HG03039 (cell line): ENCODE measurements around the gene TP53I11.
A peak's percentile ranks its signal among the peaks of the same experiment; 100 is the strongest.

ENCODE experiments used
- ATAC-seq: cut with Tn5 transposase; IDR thresholded peaks from one replicate; pipeline ENCODE4 v1.9.1; 2021; ENCODE audit warnings: mild to moderate bottlenecking, moderate library complexity; ENCODE audit not compliant: unreplicated experiment

The TP53I11 gene

DNA sequence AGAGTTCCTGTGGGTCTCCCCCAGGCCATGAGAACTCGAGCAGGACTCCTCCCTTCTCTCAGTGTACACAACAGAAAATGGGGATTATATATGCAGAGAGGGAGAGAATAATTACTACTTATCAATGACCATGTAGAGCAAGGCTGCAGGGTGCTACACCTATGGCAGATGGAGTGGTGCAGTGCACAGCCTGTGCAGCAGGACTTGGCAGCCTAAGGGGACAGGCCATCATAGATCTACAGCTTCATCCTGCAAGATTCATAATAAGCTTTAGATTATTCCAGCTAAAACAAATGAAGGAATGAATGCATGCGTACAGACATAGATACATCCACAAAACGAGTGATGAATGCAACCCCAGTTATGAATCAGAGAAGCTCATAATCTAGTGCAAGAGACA, 8.4 kb upstream of the TP53I11 start:
- no peak for ATAC-seq

DNA sequence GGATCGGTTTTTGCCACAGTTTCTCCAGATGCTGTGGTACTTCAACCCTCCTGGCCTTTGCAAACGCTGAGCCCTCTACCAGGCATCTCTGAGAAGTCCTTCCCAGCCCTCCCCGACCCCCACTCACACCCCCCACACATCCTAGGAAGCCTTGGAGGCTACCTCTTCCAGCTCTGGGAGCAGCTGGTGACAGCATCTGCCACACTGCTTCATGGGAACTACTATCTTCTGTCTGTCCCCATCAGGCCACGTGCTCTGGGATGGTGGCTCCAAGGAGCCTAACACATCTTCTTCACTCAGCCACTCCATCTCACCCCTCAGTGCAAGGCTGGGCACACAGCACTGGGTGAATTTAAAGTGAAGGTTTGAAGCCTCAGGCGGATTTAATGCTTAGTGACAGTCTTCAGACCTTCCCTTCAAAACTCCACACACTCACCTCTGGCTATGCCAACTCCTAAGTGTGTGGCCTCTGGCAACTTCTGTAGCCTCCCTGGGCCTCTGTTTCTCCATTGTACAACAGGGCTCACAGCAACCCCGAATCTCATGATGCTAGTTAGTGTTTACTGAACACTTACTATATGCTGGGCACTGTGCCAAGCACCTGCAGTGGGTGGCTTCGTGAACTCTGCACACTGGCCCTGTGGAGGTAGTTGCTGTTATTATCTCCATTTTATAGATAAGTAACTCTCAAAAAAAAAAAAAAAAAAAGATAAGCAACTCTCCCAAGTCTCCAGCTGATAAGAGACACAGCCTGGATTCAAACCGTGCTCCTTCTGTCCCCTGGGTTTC, 7.3 kb upstream of the TP53I11 start:
- no peak for ATAC-seq

DNA sequence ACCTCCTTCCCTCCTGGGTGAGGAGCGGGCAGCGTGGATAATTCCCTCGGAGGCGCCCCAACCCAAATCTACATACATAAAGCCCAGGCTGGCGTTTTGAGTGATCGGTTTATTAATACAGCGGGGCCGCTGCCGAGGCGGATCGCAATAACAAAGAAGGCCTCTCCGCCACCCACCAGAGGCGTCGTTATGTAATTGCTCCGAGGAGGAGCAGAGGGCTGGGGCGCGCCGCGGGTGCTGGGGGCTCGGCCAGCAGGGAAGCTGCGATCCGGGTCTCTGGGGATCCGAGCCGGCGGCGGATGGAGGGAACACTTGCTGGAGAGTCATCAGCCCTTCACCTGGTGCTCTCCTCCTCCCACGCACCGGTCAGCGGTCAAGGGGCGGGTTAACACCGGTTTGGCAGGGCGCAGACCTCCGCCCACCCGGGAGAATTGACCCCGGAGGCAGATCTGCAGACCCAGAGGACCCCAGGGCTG, 6.4 kb upstream of the TP53I11 start:
- ATAC-seq, result no peak

DNA sequence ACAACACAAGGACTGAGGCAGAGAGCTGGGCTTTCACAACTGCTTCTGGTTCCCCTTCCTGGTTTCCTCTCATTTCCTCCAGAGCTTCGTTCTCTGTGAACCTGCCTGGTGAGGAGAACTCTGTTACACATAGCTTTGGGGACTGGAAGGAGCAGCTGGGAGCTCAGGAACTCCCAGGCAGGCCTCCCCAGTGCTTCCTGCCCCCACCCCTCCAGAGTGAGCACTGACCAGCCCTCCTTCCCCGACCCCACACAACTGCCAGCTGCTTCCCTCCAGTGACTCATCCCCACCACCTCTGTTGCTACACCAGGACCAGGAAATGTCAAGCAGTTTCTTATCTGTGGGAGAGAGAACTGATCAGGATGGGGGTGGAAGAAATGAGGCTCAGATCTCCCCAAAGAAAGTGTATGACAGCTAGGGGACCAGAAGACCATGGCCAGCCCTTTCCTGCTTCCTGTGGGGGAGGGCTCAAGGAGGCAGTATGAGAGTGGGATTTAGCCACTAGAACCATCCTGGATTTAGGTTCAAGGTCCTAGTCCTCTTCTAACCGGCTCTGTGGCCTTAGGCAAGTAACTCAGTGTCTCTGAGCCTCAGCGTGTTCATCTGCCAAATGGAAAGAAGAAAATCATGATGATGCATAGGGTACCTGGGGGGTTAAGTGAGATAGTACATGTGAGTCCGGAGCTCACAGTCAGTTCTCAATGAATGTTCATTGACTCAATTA, 4.5 kb upstream of the TP53I11 start:
- ATAC-seq, result no peak

DNA sequence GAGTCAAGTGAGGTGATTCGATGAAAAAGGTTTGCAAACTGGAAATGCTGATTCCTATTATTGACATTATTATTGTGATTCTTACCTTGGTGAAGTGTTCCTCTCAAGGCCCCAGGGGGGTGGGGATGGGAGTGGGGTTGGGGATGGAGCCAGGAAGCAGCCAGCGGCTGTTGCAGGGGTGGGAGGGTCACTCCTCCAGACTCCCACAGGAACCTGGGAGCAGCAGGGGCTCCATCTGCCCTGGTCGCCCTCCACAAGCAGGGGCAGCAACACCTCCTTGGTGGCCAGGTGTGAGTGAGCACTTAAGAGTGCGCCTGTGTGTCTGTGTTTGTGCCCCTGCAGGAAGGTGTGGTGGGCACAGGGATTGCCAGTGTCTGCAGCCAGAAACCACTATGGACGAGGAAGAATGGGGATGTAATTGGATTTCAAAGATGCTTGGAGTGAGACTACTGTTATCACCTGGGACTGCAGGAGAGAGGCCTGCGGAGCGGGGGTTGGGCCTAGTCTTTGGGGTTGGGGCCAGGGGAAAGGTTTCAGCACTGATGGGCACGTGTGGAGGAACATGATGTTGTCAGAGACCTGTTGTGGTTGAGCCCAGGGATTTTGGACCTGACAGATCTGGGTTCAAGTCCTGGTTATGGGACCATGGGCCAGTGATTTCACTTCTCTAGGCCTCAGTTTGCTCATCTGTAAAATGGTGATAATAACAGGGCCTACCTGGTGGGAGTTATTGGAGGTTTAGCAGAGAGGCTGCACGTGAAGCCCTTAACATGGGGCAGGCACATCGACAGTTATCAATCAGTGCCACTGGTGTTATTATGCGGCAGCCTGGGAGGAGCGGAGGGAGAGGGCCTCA, 3.6 kb upstream of the TP53I11 start:
- ATAC-seq, result no peak

DNA sequence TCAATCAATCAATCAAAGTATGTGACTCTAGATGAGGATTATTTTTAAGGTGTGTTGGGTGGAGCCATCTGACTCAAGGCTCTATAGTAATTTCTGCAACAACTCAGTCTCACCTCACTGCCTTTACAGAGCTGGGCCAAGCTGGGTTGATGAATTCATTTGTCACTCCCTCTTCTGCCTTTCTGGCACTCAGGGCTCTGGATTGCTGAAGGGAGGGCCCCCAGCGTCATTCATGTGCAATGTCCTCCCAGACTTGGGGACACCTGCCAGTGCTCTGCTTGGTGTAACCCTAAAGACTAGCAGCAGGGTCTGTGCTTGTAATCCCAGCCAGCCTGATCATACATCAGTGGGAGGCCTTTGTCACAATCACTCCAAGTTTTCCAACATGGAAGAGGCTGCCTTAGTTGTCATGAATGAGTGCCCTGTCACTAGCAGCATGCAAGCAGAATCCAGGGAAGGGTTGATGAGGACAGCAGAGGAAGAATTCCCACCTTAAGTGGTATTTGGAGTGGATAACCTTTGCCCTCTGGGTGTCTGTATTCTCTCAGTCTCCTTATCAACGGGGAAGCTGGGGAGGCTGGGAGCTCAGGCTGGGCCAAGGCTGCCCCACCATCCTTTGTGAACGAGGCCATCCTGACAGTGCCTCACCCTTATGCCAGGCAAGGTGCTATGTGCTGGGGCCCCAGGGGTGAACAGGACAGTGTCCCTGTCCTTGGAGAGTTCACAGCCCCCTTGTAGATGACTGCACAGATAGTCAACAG, 2.0 kb upstream of the TP53I11 start:
- no peak for ATAC-seq

DNA sequence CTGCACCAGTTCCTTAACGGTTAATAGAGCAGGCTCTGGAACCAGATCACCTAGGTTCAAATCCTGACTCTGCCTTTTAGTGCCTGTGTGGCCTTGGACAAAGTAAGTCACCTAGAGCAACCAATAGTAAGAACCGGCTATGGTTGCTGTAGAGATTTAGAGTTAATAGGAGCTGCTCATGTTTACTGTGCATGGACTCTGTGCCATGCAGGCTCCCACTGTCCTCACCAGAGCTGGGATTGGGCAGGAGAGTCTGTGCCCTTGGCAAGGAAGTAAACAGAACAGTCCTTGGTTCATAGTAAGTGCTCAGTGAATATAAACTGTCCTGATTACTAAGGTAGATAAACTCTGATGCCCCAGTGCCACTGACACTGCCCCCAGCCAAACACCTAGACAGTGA, 1.4 kb upstream of the TP53I11 start:
- no peak for ATAC-seq

DNA sequence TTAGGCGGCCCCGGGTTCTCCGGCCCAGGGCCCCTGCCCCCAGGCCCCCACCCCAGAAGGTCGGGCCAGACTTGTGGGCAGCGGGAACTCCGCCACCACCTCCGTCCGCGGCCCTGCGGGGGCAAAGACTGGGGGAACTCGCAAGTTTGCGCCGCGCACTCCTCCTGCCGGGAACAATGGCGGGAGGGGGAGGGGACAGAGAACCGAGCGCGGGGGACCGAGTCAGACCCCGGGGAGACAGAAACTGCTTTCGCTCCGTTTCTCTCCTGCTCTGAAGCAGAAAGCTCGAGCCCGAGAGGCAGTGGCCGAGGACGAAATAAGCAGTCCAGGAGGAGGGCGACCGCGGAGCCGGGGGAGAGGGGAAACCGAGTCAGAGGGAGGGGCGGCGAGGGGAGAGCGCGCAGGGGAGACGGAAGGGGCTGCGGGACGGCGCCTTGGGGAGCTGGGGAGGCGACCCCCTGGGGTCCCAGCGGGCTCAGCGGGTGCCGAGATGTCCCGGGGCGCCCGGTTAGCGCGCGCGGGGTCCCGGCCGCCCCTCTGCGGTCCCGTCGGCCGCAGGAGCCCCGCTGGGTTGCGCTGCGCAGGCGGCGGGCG, 555 bp downstream of the TP53I11 start:
- ATAC-seq, result no peak

DNA sequence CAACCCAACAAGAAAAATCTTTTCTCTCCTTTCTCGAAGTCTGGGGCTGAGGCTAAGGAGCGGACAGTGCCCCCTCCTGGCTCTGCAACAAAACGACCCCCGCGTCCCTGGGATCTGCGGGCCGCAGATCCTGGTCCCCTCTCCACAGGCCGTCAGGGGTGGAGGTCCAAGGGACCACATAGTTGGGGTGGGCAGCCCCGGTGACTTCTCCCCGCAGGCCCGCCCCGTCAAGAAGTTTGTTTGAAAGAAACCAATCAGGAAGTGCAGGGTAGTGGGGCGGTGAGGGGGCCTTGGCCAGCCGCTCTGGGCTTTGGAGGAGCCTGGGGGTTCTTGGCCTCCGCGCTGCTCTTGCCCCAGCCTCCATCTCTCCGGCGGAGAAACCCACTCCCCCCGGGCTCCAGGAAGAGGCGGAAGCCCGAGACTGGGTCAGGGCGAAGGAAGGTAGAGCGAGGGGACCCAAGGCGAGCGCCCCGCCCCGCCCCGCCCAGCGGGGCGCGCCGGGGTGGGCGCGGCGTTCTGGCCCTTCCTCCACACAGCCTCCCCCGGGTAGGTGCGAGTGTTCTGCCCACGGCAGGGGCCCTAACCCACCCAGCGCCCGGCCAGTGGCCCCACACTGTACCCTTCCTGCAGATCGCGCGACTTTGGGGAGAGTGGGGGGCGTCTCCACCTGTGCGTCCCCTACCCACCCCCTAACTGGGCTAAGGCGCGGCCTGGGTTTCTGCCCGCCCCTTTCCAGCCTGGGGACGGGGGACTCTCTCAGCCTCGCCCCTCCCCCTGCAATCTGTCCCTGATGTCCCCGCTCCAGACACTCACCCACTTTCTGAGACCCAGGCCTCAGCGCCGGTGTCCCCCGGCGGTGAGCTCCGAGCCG, 1.3 kb downstream of the TP53I11 start:
- no peak for ATAC-seq

DNA sequence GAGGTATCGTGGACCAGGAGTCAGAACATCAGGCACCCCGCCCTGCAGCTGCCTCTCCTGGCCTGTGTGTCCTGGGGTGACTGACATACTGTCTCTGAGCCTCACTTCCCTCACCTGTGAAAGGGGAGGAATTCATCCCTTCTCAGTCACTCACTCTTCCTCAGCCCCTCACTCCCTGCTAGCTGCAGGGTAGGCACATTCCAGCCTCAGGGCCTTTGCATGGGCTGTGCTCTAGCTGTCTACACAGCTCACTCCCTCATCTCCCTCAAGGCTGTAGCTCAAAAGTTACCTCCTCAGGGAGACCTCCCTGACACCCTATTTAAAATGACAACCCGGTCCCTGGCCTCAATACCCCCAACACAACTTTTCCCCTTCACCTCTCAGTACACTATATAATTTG, 2.5 kb downstream of the TP53I11 start:
- ATAC-seq, result no peak

DNA sequence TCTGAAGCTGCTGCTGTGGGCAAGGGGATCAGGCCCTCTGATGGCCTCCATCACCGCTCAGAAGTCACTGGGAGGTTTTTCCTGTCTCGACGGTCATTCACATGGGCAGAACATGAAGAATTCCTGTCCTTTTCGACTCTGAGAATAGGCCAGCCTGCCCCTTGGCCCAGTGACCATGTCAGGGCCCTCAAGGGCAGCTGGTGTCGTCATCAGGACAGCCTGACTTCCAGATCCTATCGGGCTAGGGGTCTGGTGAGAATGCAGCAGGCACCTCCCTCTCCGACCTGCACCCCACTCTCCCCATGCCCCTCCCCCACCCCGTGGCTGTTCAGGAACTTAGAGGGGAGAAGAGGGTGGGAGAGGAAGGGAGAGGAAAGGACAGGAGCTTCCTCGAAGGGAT, 3.6 kb downstream of the TP53I11 start:
- ATAC-seq, result no peak

DNA sequence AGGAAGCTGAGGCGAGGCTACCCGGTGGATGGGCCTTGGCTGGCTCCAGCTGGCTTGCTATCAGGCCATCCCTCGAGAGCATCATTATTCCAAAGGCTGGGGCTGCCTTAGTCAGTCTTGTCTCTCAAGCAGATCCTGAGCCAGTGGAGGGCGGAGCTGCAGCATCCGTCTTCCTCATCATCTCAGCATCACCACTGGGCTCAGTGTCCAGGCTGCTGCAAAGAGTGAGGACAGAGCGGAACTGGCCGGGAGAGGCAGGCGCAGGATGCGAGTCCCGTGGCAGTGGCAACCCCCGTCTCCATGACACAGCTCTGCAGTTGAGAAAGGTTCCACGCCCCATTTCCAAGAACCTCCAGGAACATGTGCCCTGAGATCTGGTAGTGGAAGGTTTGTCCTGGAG, 4.4 kb downstream of the TP53I11 start:
- ATAC-seq, result no peak

DNA sequence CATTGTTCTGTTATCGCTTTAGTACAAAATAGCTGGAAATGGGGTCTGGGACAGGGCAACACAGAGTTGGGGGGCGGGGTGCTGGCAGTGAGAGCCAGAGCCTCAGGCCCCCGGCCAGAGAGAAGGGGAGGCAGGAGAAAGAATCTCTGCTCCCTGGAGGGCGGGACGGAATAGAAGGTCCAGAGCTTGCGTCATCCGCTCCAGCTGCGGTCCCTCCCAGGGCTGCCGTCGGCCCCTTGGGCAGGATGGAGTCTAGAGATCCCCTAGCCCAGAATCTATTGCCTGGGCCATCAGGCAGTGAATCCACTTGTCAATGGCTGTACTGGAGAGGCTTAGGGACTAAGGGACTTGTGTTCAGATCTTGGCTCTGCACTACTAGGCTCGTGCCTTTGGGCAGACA, 5.0 kb downstream of the TP53I11 start:
- no peak for ATAC-seq

DNA sequence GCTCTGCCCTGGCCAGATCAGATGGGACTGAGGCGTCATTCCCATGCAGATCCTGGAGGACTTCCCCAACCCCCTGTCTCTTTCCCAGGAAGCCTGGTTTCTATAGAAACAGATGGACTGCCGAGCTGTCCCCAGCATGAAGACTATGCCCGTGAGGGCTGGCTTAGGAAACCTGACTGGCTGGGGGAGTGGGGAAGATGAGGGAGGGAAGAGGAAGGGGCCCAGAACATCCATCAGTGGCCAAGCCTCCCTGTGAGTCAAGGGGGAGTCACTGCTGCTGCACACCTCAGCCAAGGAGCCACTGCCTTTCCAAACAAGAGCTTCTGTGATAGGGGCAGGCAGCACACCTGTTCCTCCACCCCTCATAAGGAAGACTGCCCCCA, 5.8 kb downstream of the TP53I11 start:
- ATAC-seq, result no peak

DNA sequence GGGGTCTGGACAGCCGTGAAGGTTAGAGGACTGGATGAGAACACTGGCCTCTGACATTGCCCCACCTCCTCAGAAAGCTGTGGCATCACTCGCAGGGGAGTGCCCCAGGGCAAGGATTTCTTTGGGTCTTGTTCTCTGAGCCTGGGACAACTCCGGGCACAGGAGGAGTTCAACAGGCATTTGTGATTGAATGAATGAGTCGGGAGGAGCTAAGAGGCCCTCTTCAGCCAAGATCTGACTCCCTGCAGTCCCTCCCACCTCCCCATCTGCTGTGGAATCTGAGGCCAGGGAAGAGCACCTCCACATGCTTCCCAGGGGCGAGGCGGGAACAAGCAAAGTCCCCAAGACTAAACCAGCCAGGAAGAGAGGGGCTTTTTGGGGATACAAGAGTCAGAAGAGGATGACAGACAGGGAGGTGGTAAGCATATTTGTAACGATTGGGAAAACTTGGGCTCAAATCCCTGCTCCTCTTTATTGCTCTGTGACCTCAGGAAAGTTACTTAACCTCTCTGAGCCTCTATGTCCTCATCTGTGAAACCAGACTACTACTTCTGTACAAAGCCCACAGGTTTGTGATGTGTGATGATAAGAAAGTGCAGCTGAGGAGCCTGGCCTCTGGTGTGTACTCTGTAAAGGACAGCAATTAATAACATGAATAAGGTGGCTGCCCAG, 6.4 kb downstream of the TP53I11 start:
- no peak for ATAC-seq

DNA sequence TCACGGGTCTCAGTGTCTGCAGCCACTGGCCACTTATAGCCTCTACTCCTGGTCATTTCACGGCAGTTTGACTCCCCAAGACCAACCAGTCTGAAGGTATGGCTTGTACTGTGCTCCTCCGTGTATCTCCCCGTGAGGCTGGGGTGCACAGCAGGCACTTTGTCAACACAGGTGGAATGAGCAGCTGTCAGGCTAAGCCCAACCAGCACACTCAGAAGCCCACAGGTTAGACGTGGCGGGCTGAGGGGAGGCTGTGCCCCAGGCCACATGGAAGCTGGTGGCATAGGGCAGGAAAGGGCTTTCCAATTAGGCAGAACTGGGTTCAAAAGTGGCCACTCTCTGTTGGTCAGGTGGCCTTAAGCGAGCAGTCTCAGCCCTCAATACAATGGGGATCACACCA, 7.0 kb downstream of the TP53I11 start:
- no peak for ATAC-seq

DNA sequence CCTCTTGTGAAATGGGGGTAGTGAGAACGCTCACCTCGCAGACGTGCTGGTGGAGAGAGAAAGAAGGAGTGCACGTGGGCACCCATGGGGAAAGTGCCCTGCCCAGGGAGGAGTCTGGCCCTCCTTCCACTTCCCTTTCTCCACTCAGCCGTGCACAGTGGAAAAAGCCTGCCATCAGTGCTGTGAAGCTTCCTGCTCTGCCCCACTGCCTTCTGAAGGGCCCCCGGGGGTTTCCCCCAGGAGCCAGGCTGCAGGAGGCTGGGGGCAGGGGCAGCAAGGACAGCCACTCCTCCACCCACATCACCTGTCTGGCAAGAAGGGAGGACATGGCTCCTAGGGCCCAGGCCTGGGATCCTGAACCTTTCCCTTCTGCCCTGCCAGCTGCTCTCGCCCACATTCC, 7.6 kb downstream of the TP53I11 start:
- ATAC-seq, result peak; percentile 48

DNA sequence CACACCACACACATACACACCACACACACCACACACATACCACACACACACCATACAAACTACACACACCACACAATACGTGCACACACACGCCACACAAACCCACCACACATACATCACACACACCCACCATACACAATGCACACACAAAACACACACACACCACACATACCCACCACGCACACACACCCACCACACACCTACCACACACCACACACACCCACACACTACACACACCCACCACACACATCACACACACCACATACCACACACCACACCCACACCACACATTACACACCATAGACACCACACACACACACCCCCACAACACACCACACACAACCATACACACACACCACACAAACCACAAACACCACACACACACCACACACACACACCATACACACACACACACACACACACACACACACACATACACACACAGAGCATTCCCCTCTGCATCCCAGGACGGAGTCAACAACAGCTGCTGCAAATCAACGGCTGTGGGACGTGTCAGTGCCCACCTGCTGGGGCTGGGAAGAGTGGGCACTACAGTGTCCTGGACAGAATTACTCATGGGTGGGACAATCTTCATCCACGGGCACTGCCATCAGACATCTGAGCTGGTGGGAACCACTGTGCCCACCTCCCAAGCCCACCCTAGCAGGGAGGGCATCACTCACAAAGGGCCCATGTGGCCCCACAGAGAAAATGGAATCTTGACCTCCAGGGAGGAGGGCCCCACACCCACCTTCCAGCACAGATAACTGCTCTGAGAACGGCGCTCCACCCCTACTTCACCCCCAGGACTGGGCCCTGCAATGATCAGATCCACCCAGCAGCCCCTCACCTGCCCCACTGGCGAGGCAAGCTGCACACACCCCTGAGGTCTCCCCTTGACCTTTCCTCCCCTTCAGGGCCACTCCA, 8.4 kb downstream of the TP53I11 start:
- ATAC-seq, result no peak
